PFSK-1 (cell line): ENCODE measurements around the gene FGFR4.

Experiments
- FOXP2 ChIP-seq: optimal IDR thresholded peaks from 2 replicates; pipeline ENCODE3; 2011; ENCODE audit warnings: borderline replicate concordance, control low read depth, inconsistent platforms; ENCODE audit not compliant: insufficient read depth; ENCODE audit errors: extremely low read length, extremely low read depth
- POLR2AphosphoS5 ChIP-seq: IDR thresholded peaks from 2 replicates; pipeline ENCODE4 v1.6.1; 2012; ENCODE audit warnings: low read depth, mild to moderate bottlenecking, control low read depth, low read length, moderate library complexity
- SIN3A ChIP-seq: IDR thresholded peaks from 2 replicates; pipeline ENCODE4 v1.6.1; 2012; ENCODE audit warnings: mild to moderate bottlenecking, low read length, moderate library complexity, borderline replicate concordance; ENCODE audit not compliant: insufficient read depth
- TAF1 ChIP-seq: IDR thresholded peaks from 2 replicates; pipeline ENCODE4 v1.6.1; 2012; ENCODE audit warnings: low read length, control low read depth, borderline replicate concordance; ENCODE audit not compliant: insufficient read depth
- TF ChIP-seq, protein P1 (sequence below), 2 experiments: IDR thresholded peaks; 2 replicates each; pipeline versions ENCODE4 v1.6.1 to v1.8.0; 2011 to 2012; ENCODE audit warnings: low read depth in 2 of 2, low read length in 2 of 2, control low read depth in 1 of 2, inconsistent platforms in 1 of 2, mild to moderate bottlenecking in 1 of 2, moderate library complexity in 1 of 2; ENCODE audit not compliant: insufficient read depth in 1 of 2

- TF ChIP-seq SIN3A (no peak), POLR2AphosphoS5 (no peak), TAF1 (no peak), FOXP2 (no peak)
- TF ChIP-seq, protein P1, sequence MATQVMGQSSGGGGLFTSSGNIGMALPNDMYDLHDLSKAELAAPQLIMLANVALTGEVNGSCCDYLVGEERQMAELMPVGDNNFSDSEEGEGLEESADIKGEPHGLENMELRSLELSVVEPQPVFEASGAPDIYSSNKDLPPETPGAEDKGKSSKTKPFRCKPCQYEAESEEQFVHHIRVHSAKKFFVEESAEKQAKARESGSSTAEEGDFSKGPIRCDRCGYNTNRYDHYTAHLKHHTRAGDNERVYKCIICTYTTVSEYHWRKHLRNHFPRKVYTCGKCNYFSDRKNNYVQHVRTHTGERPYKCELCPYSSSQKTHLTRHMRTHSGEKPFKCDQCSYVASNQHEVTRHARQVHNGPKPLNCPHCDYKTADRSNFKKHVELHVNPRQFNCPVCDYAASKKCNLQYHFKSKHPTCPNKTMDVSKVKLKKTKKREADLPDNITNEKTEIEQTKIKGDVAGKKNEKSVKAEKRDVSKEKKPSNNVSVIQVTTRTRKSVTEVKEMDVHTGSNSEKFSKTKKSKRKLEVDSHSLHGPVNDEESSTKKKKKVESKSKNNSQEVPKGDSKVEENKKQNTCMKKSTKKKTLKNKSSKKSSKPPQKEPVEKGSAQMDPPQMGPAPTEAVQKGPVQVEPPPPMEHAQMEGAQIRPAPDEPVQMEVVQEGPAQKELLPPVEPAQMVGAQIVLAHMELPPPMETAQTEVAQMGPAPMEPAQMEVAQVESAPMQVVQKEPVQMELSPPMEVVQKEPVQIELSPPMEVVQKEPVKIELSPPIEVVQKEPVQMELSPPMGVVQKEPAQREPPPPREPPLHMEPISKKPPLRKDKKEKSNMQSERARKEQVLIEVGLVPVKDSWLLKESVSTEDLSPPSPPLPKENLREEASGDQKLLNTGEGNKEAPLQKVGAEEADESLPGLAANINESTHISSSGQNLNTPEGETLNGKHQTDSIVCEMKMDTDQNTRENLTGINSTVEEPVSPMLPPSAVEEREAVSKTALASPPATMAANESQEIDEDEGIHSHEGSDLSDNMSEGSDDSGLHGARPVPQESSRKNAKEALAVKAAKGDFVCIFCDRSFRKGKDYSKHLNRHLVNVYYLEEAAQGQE (IDR thresholded peaks at IDR 0.05; ENCODE audit: insufficient read depth in 1 of 2, low read depth in 2 of 2, low read length in 2 of 2), result no peak
These were observed 53.6 kb downstream of the FGFR4 start for GRCh38 chr5:177140312-177140711.
